Neural crest cell (in vitro differentiated cells): ENCODE results near the gene PDCD6IP. TPM values are rescaled to one million over a fixed set of nuclear protein-coding genes. Genes with fewer than 3 reads are reported as not detected.
"Not testable (repeated sequence)": the region's sequence is repeated elsewhere in the genome, so short reads cannot be mapped to it uniquely, and the experiment has no call there.

ENCODE experiments used
- DNase-seq: peaks from one replicate; pipeline ENCODE4 v3.0.0; 2021; ENCODE audit warnings: low read depth, mixed read lengths, low spot score
- H3K27ac Mint-ChIP-seq: one replicate; pipeline ENCODE4 v1.8.0; 2021; ENCODE audit warnings: mild to moderate bottlenecking, mixed read lengths; ENCODE audit not compliant: unreplicated experiment
- H3K27me3 Mint-ChIP-seq: 2 replicates; pipeline ENCODE4 v1.8.0; 2021; ENCODE audit warnings: low read depth, mild to moderate bottlenecking, mixed read lengths
- H3K36me3 Mint-ChIP-seq: 2 replicates; pipeline ENCODE4 v1.8.0; 2021; ENCODE audit warnings: low read depth, mild to moderate bottlenecking, mixed read lengths
- H3K4me1 Mint-ChIP-seq: 2 replicates; pipeline ENCODE4 v1.8.0; 2021; ENCODE audit warnings: mixed read lengths
- H3K4me3 Mint-ChIP-seq: one replicate; pipeline ENCODE4 v1.8.0; 2021; ENCODE audit warnings: mild to moderate bottlenecking, mixed read lengths
- H3K9me3 Mint-ChIP-seq: 2 replicates; pipeline ENCODE4 v1.8.0; 2021; ENCODE audit warnings: mixed read lengths
- total RNA-seq: library from RNA; stranded (reverse); gene quantifications from 2 replicates; pipeline ENCODE4 v1.2.1, GENCODE V29; 2021
- TF ChIP-seq, protein P1 (sequence below): fragments of 200-600 bp; sonication (generic); conservative IDR thresholded peaks from 2 replicates; pipeline ENCODE4 v1.5.0; 2021; ENCODE audit warnings: antibody characterized with exemption, mild to moderate bottlenecking

Gene PDCD6IP
- total RNA-seq, 1 donor from 2014 or later = 150 TPM

DNA sequence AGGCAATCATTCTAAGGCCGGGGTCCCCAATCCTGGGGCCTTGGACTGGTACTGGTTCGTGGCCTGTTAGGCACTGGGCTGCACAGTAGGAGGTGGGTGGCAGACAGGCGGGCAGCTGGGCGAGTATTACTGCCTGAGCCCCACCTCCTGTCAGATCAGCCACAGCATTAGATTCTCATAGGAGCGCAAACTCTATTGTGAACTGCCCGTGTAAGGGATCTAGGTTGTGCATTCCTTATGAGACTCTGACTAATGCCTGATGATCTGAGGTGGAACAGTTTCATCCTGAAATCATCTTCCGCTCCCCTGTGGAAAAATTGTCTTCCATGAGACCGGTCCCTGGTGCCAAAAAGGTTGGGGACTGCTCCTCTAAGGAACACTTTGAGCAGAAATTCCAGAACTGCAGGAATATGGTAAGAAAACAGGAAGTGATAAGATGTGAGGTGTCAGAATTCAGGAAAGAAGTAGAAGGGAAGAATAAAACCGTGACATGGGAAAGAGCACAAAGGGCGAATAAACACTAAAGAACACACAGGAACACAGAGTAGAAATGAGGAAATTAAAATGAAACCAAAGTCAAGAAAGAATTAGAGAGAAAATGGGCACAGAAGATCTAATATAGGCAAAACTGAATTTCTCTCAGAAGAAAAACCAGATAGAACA is 57.6 kb downstream of the PDCD6IP start:
- peaks cover 26% of the 10 kb centered on the region for H3K36me3 Mint-ChIP-seq

DNA sequence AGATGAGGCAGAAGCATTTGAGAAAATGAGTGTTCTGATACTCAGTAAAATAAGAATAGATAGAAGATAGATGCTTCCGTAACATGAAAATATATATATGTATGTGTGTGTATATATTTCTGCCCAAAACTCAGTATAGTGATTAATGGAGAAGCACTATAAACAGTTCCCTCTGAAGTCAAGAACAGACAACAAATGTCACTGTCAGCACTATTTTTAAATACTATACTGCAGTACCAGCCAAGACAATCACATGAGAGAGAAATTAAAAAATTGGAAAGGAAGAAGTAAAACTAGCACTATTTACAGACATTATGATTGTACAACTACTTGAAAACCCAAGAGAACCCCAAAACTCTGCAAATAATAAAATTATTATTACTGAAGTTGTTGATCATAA is 59.3 kb downstream of the PDCD6IP start:
- H3K27me3 Mint-ChIP-seq, H3K4me1 Mint-ChIP-seq, H3K27ac Mint-ChIP-seq, H3K9me3 Mint-ChIP-seq, H3K4me3 Mint-ChIP-seq, DNase-seq: not testable (repeated sequence)
- peaks cover 27% of the 10 kb centered on the region for H3K36me3 Mint-ChIP-seq

More for the DNA sequence above, 57.6 kb downstream of the PDCD6IP start:
- Mint-ChIP-seq H3K9me3 (no peaks in the 10 kb centered on the region), H3K4me3 (no peak overlapping the region), H3K27me3 (no peaks in the 10 kb centered on the region), H3K4me1 (no peaks in the 10 kb centered on the region), H3K27ac (no peak overlapping the region)
- DNase-seq = no peak
- TF ChIP-seq, protein P1, sequence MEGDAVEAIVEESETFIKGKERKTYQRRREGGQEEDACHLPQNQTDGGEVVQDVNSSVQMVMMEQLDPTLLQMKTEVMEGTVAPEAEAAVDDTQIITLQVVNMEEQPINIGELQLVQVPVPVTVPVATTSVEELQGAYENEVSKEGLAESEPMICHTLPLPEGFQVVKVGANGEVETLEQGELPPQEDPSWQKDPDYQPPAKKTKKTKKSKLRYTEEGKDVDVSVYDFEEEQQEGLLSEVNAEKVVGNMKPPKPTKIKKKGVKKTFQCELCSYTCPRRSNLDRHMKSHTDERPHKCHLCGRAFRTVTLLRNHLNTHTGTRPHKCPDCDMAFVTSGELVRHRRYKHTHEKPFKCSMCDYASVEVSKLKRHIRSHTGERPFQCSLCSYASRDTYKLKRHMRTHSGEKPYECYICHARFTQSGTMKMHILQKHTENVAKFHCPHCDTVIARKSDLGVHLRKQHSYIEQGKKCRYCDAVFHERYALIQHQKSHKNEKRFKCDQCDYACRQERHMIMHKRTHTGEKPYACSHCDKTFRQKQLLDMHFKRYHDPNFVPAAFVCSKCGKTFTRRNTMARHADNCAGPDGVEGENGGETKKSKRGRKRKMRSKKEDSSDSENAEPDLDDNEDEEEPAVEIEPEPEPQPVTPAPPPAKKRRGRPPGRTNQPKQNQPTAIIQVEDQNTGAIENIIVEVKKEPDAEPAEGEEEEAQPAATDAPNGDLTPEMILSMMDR = no peak

DNA sequence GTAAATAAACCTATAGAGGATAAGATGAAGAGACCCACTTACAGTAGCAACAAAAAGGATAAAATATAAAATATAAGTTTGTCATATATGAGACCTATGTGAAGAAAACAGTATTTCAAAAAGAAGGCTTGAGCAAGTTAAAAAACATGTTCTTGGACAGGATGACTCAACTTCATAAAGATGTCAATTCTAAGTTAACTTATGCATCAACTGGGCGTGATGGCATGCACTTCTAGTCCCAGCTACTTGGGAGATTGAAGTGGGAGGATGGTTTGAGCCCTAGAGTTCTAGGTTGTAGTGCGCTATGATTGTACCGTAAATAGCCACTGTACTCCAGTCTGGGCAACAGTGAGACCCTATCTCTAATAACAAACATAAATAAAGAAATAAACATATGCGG is 59.7 kb downstream of the PDCD6IP start:
- TF ChIP-seq, protein P1 = no peak
- DNase-seq = no peak
- Mint-ChIP-seq H3K27ac (no peak overlapping the region), H3K27me3 (no peaks in the 10 kb centered on the region), H3K4me1 (no peaks in the 10 kb centered on the region), H3K4me3 (no peak overlapping the region), H3K36me3 (peaks cover 27% of the 10 kb centered on the region), H3K9me3 (peaks cover under 1% of the 10 kb centered on the region)

DNA sequence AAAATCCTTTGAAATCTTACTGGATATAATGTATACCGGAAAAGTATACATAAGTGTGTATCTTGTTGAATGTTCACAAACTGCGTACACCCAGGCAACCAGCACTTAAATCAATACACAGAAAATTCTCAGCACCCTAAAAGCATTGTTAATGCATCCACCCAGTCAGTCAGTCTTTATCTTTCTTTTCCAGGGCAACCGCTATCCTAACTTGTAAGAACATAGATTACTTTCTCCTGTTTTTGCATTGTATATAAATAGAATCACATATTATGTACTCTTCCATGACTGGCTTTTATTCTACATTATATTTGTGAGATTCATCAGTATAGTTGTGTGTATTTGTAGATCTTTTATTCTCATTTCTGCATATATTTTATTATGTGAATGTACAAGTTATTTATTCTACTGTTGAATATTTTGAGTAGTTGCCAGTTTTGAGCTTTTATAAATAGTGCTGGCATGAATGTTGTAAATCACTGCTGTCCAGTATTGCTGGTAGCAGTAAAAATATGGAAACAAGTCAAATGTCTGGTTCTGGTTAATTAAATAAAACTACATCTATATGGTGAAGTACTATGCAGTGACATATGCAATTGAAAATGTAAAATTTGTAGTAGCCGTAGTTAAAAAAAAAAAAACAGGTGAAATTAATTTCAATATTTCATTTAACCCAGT is 62.1 kb downstream of the PDCD6IP start:
- Mint-ChIP-seq H3K36me3 (peaks cover 20% of the 10 kb centered on the region), H3K27me3 (no peaks in the 10 kb centered on the region), H3K4me3 (no peak overlapping the region), H3K27ac (no peak overlapping the region), H3K4me1 (no peaks in the 10 kb centered on the region), H3K9me3 (peaks cover 3% of the 10 kb centered on the region)
- TF ChIP-seq, protein P1 = no peak
- no peak for DNase-seq

DNA sequence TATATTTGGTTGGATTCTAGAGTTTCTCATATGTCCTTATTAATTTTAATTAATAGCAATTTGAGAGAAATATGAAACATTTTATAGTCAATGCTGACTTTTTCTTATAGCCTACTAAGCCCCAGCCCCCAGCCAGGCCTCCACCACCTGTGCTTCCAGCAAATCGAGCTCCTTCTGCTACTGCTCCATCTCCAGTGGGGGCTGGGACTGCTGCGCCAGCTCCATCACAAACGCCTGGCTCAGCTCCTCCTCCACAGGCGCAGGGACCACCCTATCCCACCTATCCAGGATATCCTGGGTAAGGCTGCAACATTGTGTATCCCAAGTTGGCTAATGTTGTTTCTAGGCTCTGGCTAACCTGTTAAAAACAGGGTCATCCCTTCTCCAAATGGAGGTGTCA is 66.7 kb downstream of the PDCD6IP start:
- peaks cover 3% of the 10 kb centered on the region for H3K9me3 Mint-ChIP-seq
- H3K4me3 Mint-ChIP-seq = no peak overlapping the region
- TF ChIP-seq, protein P1 = no peak
- DNase-seq = no peak
- H3K27ac Mint-ChIP-seq = no peak overlapping the region
- no peaks in the 10 kb centered on the region for H3K27me3 Mint-ChIP-seq
- no peaks in the 10 kb centered on the region for H3K4me1 Mint-ChIP-seq
- peaks cover 12% of the 10 kb centered on the region for H3K36me3 Mint-ChIP-seq

DNA sequence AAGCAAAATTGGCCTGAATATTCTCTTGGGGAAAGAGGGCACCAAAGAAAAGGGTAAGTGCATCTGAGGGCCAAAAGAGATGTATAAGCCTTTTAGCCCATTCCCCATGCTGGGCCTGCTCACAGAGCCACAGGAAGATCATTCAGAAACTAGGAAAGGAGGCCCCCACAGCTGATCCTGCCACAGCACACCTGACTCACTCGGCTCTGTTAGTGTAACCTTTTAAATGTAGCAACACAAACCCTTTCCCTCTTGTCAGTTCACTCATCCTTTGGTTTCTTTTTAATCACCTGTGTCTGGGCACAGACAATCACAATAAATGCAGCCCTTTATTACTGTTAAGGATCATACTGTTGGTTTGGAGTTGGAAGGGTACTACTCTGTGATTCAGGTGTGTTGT is 69.9 kb downstream of the PDCD6IP start:
- Mint-ChIP-seq H3K4me3 (no peak overlapping the region), H3K36me3 (peaks cover 3% of the 10 kb centered on the region), H3K9me3 (peaks cover 1% of the 10 kb centered on the region), H3K27ac (no peak overlapping the region), H3K4me1 (no peaks in the 10 kb centered on the region), H3K27me3 (no peaks in the 10 kb centered on the region)
- DNase-seq = no peak
- TF ChIP-seq, protein P1 = no peak
